ENCODE results near the gene KANTR. TPM values are rescaled to one million over a fixed set of nuclear protein-coding genes. Genes with fewer than 3 reads are reported as not detected.

The KANTR gene
- 10 to 100 TPM in 5 of 12 donors, 1 to 10 TPM in 6, not detected in 1; 5.6 to 17.7 (median 9.8) TPM for polyA plus RNA-seq (ENCODE audit: insufficient read length in 12 of 12)
- long read RNA-seq, donor 1: 0 reads
- long read RNA-seq, donor 2: 0 reads
- long read RNA-seq, donor 3: 0 reads
- long read RNA-seq, donor 4: 0 reads
- long read RNA-seq, donor 5: 0 reads
- long read RNA-seq, donor 6: 0 reads
- long read RNA-seq, donor 7: 0 reads
- long read RNA-seq, donor 8, partial matches to known transcripts: 10 of 22 reads
- long read RNA-seq, donor 8, other reads (novel, unspliced or antisense): 12 of 22 reads
- long read RNA-seq, donor 9: 0 reads
- long read RNA-seq, donor 10: 0 reads
- long read RNA-seq, donor 11: 0 reads

GRCh38 chrX:53093748-53094581 is at the start of gene KANTR:
Gene KANTR, plus strand, starts transcription at chrX:53094142. Its CDS starts 30,131 bp downstream, at chrX:53124273.
- DNase-seq: peak; percentile 91

GRCh38 chrX:53044995-53045394 is 48.9 kb upstream of the KANTR start:
- no peak for DNase-seq

GRCh38 chrX:53047228-53047627 is 46.7 kb upstream of the KANTR start:
- DNase-seq: no peak

GRCh38 chrX:53048169-53049126 is 45.5 kb upstream of the KANTR start, which contains the start of gene GPR173:
Gene GPR173, plus strand, starts transcription at chrX:53048789. Its CDS starts 27,833 bp downstream, at chrX:53076622.
- DNase-seq: peak; percentile 68

GRCh38 chrX:53049127-53049517 is 44.8 kb upstream of the KANTR start:
- DNase-seq: no peak

- no peak for DNase-seq
Observed at GRCh38 chrX:53050841-53051240, 43.1 kb upstream of the KANTR start.

GRCh38 chrX:53055244-53055849 is 38.6 kb upstream of the KANTR start:
- DNase-seq: no peak

GRCh38 chrX:53056292-53056691 is 37.6 kb upstream of the KANTR start:
- no peak for DNase-seq

GRCh38 chrX:53065104-53065503 is 28.8 kb upstream of the KANTR start:
- DNase-seq: no peak

GRCh38 chrX:53071064-53071463 is 22.9 kb upstream of the KANTR start:
- no peak for DNase-seq

GRCh38 chrX:53071604-53072417 is 22.1 kb upstream of the KANTR start:
- DNase-seq: no peak

GRCh38 chrX:53072418-53073114 is 21.4 kb upstream of the KANTR start:
- DNase-seq: no peak

GRCh38 chrX:53073115-53073586 is 20.8 kb upstream of the KANTR start:
- DNase-seq: no peak

- no peak for DNase-seq
Observed at GRCh38 chrX:53075011-53075410, 18.9 kb upstream of the KANTR start.

- DNase-seq: no peak
Observed at GRCh38 chrX:53076671-53077070, 17.3 kb upstream of the KANTR start.

GRCh38 chrX:53077207-53078197 is 16.4 kb upstream of the KANTR start:
- no peak for DNase-seq

GRCh38 chrX:53078943-53079342 is 15.0 kb upstream of the KANTR start:
- DNase-seq: no peak

Data from muscle of arm (tissue), 14 donors.